ENCODE results near the gene RAB20.

DNA sequence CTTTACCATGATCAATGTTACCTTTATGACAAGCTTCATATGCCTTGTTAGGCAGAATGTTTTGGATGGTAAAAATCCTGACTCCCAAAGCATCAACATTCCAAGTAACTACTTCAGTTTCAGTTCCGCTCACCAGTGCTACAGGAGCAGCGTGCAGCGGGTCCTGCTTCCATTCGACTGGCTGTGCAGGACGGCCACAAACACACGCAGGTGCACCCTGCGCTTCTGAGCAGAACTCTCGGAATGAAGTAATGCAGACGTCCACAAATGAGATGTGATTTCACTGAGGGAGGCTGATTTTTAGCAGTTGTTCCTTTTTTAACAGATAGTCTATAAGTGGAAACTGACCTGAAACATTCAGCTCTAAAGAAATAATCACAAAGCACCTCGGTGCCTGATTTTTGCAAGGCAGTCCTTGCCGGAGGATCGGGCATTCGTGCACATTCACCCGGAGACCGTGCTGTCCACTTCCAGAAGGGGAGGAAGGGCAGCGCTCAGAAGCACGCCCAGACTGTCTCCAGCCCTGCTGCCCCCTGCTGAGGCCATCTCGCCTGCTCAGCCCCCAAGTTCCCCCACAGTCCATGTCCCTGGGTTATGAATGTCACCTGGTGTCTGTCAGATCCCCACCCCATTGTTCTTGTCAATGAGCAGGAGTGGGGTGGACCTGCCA, 85.8 kb downstream of the RAB20 start:
- TF ChIP-seq POLR2AphosphoS5 (IDR thresholded peaks at IDR 0.05; ENCODE audit: low read depth, low read length) (no peak), TAF1 (IDR thresholded peaks at IDR 0.05; ENCODE audit: borderline replicate concordance, insufficient read depth, low read length) (no peak), SIN3A (IDR thresholded peaks at IDR 0.05; ENCODE audit: borderline replicate concordance, insufficient read depth, low read length) (no peak)
- TF ChIP-seq, protein P1, sequence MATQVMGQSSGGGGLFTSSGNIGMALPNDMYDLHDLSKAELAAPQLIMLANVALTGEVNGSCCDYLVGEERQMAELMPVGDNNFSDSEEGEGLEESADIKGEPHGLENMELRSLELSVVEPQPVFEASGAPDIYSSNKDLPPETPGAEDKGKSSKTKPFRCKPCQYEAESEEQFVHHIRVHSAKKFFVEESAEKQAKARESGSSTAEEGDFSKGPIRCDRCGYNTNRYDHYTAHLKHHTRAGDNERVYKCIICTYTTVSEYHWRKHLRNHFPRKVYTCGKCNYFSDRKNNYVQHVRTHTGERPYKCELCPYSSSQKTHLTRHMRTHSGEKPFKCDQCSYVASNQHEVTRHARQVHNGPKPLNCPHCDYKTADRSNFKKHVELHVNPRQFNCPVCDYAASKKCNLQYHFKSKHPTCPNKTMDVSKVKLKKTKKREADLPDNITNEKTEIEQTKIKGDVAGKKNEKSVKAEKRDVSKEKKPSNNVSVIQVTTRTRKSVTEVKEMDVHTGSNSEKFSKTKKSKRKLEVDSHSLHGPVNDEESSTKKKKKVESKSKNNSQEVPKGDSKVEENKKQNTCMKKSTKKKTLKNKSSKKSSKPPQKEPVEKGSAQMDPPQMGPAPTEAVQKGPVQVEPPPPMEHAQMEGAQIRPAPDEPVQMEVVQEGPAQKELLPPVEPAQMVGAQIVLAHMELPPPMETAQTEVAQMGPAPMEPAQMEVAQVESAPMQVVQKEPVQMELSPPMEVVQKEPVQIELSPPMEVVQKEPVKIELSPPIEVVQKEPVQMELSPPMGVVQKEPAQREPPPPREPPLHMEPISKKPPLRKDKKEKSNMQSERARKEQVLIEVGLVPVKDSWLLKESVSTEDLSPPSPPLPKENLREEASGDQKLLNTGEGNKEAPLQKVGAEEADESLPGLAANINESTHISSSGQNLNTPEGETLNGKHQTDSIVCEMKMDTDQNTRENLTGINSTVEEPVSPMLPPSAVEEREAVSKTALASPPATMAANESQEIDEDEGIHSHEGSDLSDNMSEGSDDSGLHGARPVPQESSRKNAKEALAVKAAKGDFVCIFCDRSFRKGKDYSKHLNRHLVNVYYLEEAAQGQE (IDR thresholded peaks at IDR 0.05; ENCODE audit: insufficient read depth in 1 of 2, low read depth in 2 of 2, low read length in 2 of 2) = no peak

Measured in PFSK-1 (cell line).